ENCODE results near the gene UQCRC1.

Gene UQCRC1

DNA sequence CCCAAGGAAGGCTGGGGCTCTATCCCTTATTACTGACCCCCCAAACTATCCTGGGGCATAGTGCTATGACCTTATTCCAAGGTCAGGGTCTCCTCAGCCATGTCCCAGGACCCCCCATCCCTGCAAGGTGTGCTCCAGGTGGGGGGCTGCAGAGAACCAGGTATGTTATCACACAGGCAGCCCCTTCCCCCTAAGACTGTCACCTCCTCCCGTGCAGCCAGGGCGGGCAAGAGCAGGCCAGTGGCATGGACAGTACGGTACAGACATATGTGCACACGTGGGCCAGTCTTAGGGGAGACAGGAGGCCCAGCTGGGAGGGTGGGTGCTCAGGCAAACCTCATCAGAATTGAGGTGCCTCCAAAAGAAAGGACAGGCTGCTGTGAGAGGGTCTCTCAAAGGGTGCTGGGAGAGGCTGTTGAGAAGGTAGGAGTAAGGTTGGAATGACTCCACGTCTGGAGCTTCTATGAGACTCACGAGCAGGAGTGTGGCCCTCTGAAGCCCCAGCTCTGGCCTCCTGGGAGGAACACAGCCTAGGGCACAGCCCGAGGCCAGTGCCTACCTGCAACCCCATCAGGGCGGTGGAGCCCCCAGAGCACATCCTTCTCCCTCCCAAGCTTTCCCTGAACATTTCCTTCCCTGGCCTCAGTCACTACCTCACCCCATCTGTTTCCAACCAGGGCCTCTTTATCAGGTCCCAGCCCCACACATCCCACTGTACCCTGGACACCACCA, 12.6 kb downstream of the UQCRC1 start:
- Histone ChIP-seq H3K9me3 (ENCODE audit: insufficient read depth, low read length, severe bottlenecking) (no peaks in the 10 kb centered on the region), H3K4me2 (ENCODE audit: insufficient read depth, low read length) (no peak overlapping the region), H2AFZ (ENCODE audit: low read depth, low read length) (no peak overlapping the region), H3K36me3 (ENCODE audit: insufficient read depth, low read length) (peaks cover 43% of the 10 kb centered on the region), H3K4me1 (ENCODE audit: insufficient read depth, low read length) (no peaks in the 10 kb centered on the region), H3K27me3 (ENCODE audit: insufficient read depth, low read length, poor library complexity) (no peaks in the 10 kb centered on the region), H3K27ac (ENCODE audit: low read length) (no peak overlapping the region), H3K4me3 (ENCODE audit: low read depth in 1 of 2, low read length in 2 of 2) (no peak overlapping the region), H4K20me1 (ENCODE audit: insufficient read depth, low read length) (peaks cover 20% of the 10 kb centered on the region), H3K79me2 (ENCODE audit: insufficient read depth, low read length) (no peaks in the 10 kb centered on the region), H3K9ac (ENCODE audit: low read depth, low read length) (no peak overlapping the region)
- TF ChIP-seq, protein P1, sequence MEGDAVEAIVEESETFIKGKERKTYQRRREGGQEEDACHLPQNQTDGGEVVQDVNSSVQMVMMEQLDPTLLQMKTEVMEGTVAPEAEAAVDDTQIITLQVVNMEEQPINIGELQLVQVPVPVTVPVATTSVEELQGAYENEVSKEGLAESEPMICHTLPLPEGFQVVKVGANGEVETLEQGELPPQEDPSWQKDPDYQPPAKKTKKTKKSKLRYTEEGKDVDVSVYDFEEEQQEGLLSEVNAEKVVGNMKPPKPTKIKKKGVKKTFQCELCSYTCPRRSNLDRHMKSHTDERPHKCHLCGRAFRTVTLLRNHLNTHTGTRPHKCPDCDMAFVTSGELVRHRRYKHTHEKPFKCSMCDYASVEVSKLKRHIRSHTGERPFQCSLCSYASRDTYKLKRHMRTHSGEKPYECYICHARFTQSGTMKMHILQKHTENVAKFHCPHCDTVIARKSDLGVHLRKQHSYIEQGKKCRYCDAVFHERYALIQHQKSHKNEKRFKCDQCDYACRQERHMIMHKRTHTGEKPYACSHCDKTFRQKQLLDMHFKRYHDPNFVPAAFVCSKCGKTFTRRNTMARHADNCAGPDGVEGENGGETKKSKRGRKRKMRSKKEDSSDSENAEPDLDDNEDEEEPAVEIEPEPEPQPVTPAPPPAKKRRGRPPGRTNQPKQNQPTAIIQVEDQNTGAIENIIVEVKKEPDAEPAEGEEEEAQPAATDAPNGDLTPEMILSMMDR (IDR thresholded peaks at IDR 0.05; ENCODE audit: borderline replicate concordance, extremely low read depth, low read length, poor library complexity, severe bottlenecking): no peak
- TF ChIP-seq EZH2 (IDR thresholded peaks at IDR 0.05; ENCODE audit: borderline replicate concordance, low read depth, low read length, severe bottlenecking): no peak
- ATAC-seq (ENCODE audit: insufficient read depth, low read depth) (peak; percentile 25; the same call in 1 of the 3 replicates), DNase-seq (no peak)

DNA sequence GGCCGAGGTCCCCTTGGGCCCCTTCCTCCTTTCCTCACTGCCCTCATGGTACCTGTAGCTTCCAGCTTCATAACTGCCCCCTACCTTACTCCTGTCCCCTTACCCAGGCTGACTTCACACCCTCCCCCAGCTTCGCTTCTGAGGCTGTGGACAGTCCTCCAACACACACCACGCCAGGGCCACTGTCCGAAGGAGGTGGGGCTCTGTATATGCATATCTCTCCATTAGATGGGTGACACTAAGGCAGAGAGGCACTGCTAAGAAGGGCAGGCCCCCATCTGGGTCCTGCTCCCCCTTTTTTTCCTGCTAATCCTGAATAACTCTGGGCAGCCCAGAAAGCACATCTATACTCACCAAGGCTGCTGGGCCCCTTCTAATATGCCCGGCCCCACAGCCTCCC, 13.3 kb downstream of the UQCRC1 start:
- H2AFZ ChIP-seq (ENCODE audit: low read depth, low read length): no peak overlapping the region
- no peak overlapping the region for H3K4me2 ChIP-seq (ENCODE audit: insufficient read depth, low read length)
- peaks cover 16% of the 10 kb centered on the region for H4K20me1 ChIP-seq (ENCODE audit: insufficient read depth, low read length)
- no peaks in the 10 kb centered on the region for H3K79me2 ChIP-seq (ENCODE audit: insufficient read depth, low read length)
- H3K9me3 ChIP-seq (ENCODE audit: insufficient read depth, low read length, severe bottlenecking): no peaks in the 10 kb centered on the region
- no peak overlapping the region for H3K4me3 ChIP-seq (ENCODE audit: low read depth in 1 of 2, low read length in 2 of 2)
- TF ChIP-seq EZH2 (IDR thresholded peaks at IDR 0.05; ENCODE audit: borderline replicate concordance, low read depth, low read length, severe bottlenecking): no peak
- TF ChIP-seq, protein P1 (IDR thresholded peaks at IDR 0.05; ENCODE audit: borderline replicate concordance, extremely low read depth, low read length, poor library complexity, severe bottlenecking): no peak
- DNase-seq: no peak
- H3K27ac ChIP-seq (ENCODE audit: low read length): no peak overlapping the region
- H3K9ac ChIP-seq (ENCODE audit: low read depth, low read length): no peak overlapping the region
- ATAC-seq (ENCODE audit: insufficient read depth, low read depth): no peak
- peaks cover 36% of the 10 kb centered on the region for H3K36me3 ChIP-seq (ENCODE audit: insufficient read depth, low read length)
- no peaks in the 10 kb centered on the region for H3K4me1 ChIP-seq (ENCODE audit: insufficient read depth, low read length)
- H3K27me3 ChIP-seq (ENCODE audit: insufficient read depth, low read length, poor library complexity): no peaks in the 10 kb centered on the region

DNA sequence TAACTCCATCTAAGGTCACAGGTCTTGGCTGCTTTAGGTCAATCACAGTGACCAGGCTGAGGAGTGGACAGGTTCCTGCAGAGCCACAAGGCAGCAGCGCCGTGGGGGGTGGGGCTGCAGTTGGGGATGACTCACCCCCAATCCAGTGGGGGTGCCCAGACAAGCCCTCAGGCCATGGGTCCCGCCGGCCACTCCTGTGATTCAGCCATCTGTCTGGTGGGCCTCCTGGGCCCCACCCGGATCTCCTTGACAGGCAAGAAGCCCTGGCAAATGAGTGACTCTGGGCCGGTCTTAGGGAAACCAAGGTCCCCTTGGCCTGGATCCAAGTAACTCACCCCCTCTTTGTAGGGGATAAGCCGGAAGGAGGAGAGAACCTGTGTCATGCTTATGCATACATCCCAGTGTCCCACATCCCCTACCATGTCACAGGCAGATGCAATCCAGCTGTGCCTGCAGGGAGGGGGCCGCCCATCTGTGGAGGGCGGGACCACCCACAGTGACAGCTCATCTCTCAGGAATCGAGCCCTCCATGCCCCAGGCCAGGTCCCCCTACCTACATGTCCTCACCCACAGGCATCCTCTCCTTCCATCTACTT, 13.8 kb downstream of the UQCRC1 start:
- no peak overlapping the region for H3K4me3 ChIP-seq (ENCODE audit: low read depth in 1 of 2, low read length in 2 of 2)
- H3K4me1 ChIP-seq (ENCODE audit: insufficient read depth, low read length): no peaks in the 10 kb centered on the region
- no peak for DNase-seq
- no peaks in the 10 kb centered on the region for H3K27me3 ChIP-seq (ENCODE audit: insufficient read depth, low read length, poor library complexity)
- no peak for ATAC-seq (ENCODE audit: insufficient read depth, low read depth)
- no peak overlapping the region for H2AFZ ChIP-seq (ENCODE audit: low read depth, low read length)
- H3K27ac ChIP-seq (ENCODE audit: low read length): no peak overlapping the region
- H3K4me2 ChIP-seq (ENCODE audit: insufficient read depth, low read length): no peak overlapping the region
- H3K9me3 ChIP-seq (ENCODE audit: insufficient read depth, low read length, severe bottlenecking): no peaks in the 10 kb centered on the region
- H3K36me3 ChIP-seq (ENCODE audit: insufficient read depth, low read length): peaks cover 31% of the 10 kb centered on the region
- no peak overlapping the region for H3K9ac ChIP-seq (ENCODE audit: low read depth, low read length)
- peaks cover 13% of the 10 kb centered on the region; the same call in 1 of the 2 replicates for H4K20me1 ChIP-seq (ENCODE audit: insufficient read depth, low read length)
- no peaks in the 10 kb centered on the region for H3K79me2 ChIP-seq (ENCODE audit: insufficient read depth, low read length)
- no peak for TF ChIP-seq EZH2 (IDR thresholded peaks at IDR 0.05; ENCODE audit: borderline replicate concordance, low read depth, low read length, severe bottlenecking)
- TF ChIP-seq, protein P1 (IDR thresholded peaks at IDR 0.05; ENCODE audit: borderline replicate concordance, extremely low read depth, low read length, poor library complexity, severe bottlenecking): no peak
